H9 (cell line): Measurements from ENCODE around the gene SMG7. TPM values are rescaled to one million over a fixed set of nuclear protein-coding genes. Genes with fewer than 3 reads are reported as not detected.

ENCODE experiments used
- DNase-seq: peaks from one replicate; pipeline ENCODE4 v3.0.0-alpha.2; 2017
- H2AFZ ChIP-seq: one replicate; pipeline ENCODE4 v1.6.1; 2013; ENCODE audit warnings: mild to moderate bottlenecking, low read length, control low read depth, moderate library complexity
- H2AK5ac ChIP-seq: 2 replicates; pipeline ENCODE4 v1.6.1; 2013; ENCODE audit warnings: low read length, control low read depth, mixed read lengths; ENCODE audit not compliant: insufficient read length
- H2BK120ac ChIP-seq: one replicate; pipeline ENCODE4 v1.6.1; 2013; ENCODE audit warnings: low read depth, mild to moderate bottlenecking, low read length, control low read depth, inconsistent platforms; ENCODE audit not compliant: poor library complexity, severe bottlenecking
- H2BK12ac ChIP-seq: 2 replicates; pipeline ENCODE4 v1.6.1; 2013; ENCODE audit warnings: low read length, control low read depth, mixed read lengths, low read depth; ENCODE audit not compliant: insufficient read length
- H2BK15ac ChIP-seq: 2 replicates; pipeline ENCODE4 v1.6.1; 2013; ENCODE audit warnings: low read depth, low read length, control low read depth
- H2BK20ac ChIP-seq: one replicate; pipeline ENCODE4 v1.6.1; 2013; ENCODE audit warnings: low read depth, mild to moderate bottlenecking, low read length, control low read depth, inconsistent platforms; ENCODE audit not compliant: poor library complexity, severe bottlenecking
- H2BK5ac ChIP-seq: 2 replicates; pipeline ENCODE4 v1.6.1; 2013; ENCODE audit warnings: low read length, control low read depth, mixed read lengths; ENCODE audit not compliant: insufficient read length
- H3K14ac ChIP-seq: 2 replicates; pipeline ENCODE4 v1.6.1; 2013; ENCODE audit warnings: low read length, control low read depth; ENCODE audit not compliant: insufficient read depth
- H3K18ac ChIP-seq: 2 replicates; pipeline ENCODE4 v1.6.1; 2013; ENCODE audit warnings: low read depth, mild to moderate bottlenecking, mixed read lengths, low read length, control low read depth; ENCODE audit not compliant: insufficient read length
- H3K23ac ChIP-seq: 2 replicates; pipeline ENCODE4 v1.6.1; 2013; ENCODE audit warnings: low read length, control low read depth, mixed read lengths, low read depth; ENCODE audit not compliant: insufficient read length
- H3K23me2 ChIP-seq: 2 replicates; pipeline ENCODE4 v1.6.1; 2013; ENCODE audit warnings: low read depth, mild to moderate bottlenecking, mixed read lengths, low read length, control low read depth; ENCODE audit not compliant: insufficient read length, poor library complexity, severe bottlenecking
- H3K27ac ChIP-seq: 2 replicates; pipeline ENCODE4 v1.5.1; 2013; ENCODE audit warnings: low read length, control low read depth, mixed read lengths, low read depth; ENCODE audit not compliant: insufficient read length
- H3K27me3 ChIP-seq: 2 replicates; pipeline ENCODE4 v1.6.1; 2013; ENCODE audit warnings: low read length, control low read depth, inconsistent platforms; ENCODE audit not compliant: insufficient read depth
- H3K4ac ChIP-seq: 2 replicates; pipeline ENCODE4 v1.6.1; 2013; ENCODE audit warnings: low read depth, mild to moderate bottlenecking, control low read depth, inconsistent platforms, low read length, moderate library complexity
- H3K4me1 ChIP-seq: 2 replicates; pipeline ENCODE4 v1.6.1; 2013; ENCODE audit warnings: low read length, control low read depth, inconsistent platforms; ENCODE audit not compliant: insufficient read depth
- H3K4me2 ChIP-seq: 2 replicates; pipeline ENCODE4 v1.6.1; 2013; ENCODE audit warnings: low read length, control low read depth, mixed read lengths; ENCODE audit not compliant: insufficient read length, insufficient read depth
- H3K56ac ChIP-seq: 2 replicates; pipeline ENCODE4 v1.6.1; 2013; ENCODE audit warnings: low read depth, mild to moderate bottlenecking, mixed read lengths, low read length, control low read depth; ENCODE audit not compliant: insufficient read length
- H3K79me1 ChIP-seq: 2 replicates; pipeline ENCODE4 v1.6.1; 2013; ENCODE audit warnings: low read depth, mild to moderate bottlenecking, moderate library complexity, low read length, control low read depth, inconsistent platforms; ENCODE audit not compliant: insufficient read depth, poor library complexity, severe bottlenecking
- H3K79me2 ChIP-seq: 2 replicates; pipeline ENCODE4 v1.6.1; 2013; ENCODE audit warnings: low read length, control low read depth, inconsistent platforms; ENCODE audit not compliant: insufficient read depth
- H3K9ac ChIP-seq: 2 replicates; pipeline ENCODE4 v1.6.1; 2013; ENCODE audit warnings: low read length, control low read depth, mixed read lengths; ENCODE audit not compliant: insufficient read length; ENCODE audit errors: extremely low read depth
- H3K9me3 ChIP-seq: one replicate; pipeline ENCODE4 v1.6.1; 2013; ENCODE audit warnings: low read depth, low read length, inconsistent platforms; ENCODE audit not compliant: control insufficient read depth
- H3T11ph ChIP-seq: one replicate; pipeline ENCODE4 v1.6.1; 2013; ENCODE audit warnings: mild to moderate bottlenecking, low read length, control low read depth, inconsistent platforms
- H4K20me1 ChIP-seq: one replicate; pipeline ENCODE4 v1.6.1; 2013; ENCODE audit not compliant: control insufficient read depth, insufficient read length, insufficient read depth
- H4K5ac ChIP-seq: 2 replicates; pipeline ENCODE4 v1.6.1; 2013; ENCODE audit warnings: low read depth, mild to moderate bottlenecking, mixed read lengths, low read length, control low read depth; ENCODE audit not compliant: insufficient read length
- H4K8ac ChIP-seq: replicated peaks from 2 replicates; pipeline ENCODE4 v1.6.1; 2013; ENCODE audit warnings: low read length, control low read depth, mixed read lengths, low read depth; ENCODE audit not compliant: insufficient read length
- H4K91ac ChIP-seq: 2 replicates; pipeline ENCODE4 v1.6.1; 2013; ENCODE audit warnings: low read depth, mild to moderate bottlenecking, moderate library complexity, mixed read lengths, low read length, control low read depth; ENCODE audit not compliant: insufficient read length
- H3K27ac Mint-ChIP-seq, 3 experiments: 2 replicates in 2 of 3; 3 replicates in 1 of 3; pipeline ENCODE4 v1.8.0; 2020 to 2021; ENCODE audit warnings: mixed read lengths in 3 of 3, mild to moderate bottlenecking in 1 of 3, moderate library complexity in 1 of 3
- H3K27me3 Mint-ChIP-seq: 2 replicates; pipeline ENCODE4 v1.8.0; 2021; ENCODE audit warnings: low read depth, mild to moderate bottlenecking, moderate library complexity, mixed read lengths
- H3K36me3 Mint-ChIP-seq, 3 experiments: 2 replicates in 2 of 3; 3 replicates in 1 of 3; pipeline ENCODE4 v1.8.0; 2020 to 2021; ENCODE audit warnings: low read depth in 3 of 3, mixed read lengths in 3 of 3; ENCODE audit not compliant: insufficient read depth in 1 of 3
- H3K4me1 Mint-ChIP-seq, 2 experiments: 2 replicates each; pipeline ENCODE4 v1.8.0; 2020; ENCODE audit warnings: mixed read lengths in 2 of 2
- H3K4me3 Mint-ChIP-seq, 2 experiments: 2 replicates in 1 of 2; 3 replicates in 1 of 2; pipeline ENCODE4 v1.8.0; 2020 to 2021; ENCODE audit warnings: mild to moderate bottlenecking in 2 of 2, mixed read lengths in 2 of 2, moderate library complexity in 1 of 2
- H3K9me3 Mint-ChIP-seq, 2 experiments: 2 replicates in 1 of 2; 3 replicates in 1 of 2; pipeline ENCODE4 v1.8.0; 2020; ENCODE audit warnings: mild to moderate bottlenecking in 2 of 2, mixed read lengths in 2 of 2, moderate library complexity in 1 of 2
- WGBS: extraction: QIAGEN DNeasy Blood & Tissue Kit; methylation state at CpG from one replicate; pipeline ENCODE4 v1.1.7; 2013; ENCODE audit warnings: missing lambda C conversion rate, low lambda C conversion rate, mixed read lengths; ENCODE audit not compliant: insufficient read length; ENCODE audit errors: extremely low coverage; 5-methylcytosine and 5-hydroxymethylcytosine counted together
- total RNA-seq: library from RNA; stranded (reverse); gene quantifications from 2 replicates; pipeline ENCODE4 v1.2.1, GENCODE V29; 2021
- TF ChIP-seq, protein P1 (sequence below): fragments of 200-600 bp; sonication (generic); conservative IDR thresholded peaks from 3 replicates; pipeline ENCODE4 v1.8.0; 2021; ENCODE audit warnings: antibody characterized with exemption, mild to moderate bottlenecking

Gene SMG7
- total RNA-seq, 1 experiment from 2014 or later = 77.0 TPM

DNA sequence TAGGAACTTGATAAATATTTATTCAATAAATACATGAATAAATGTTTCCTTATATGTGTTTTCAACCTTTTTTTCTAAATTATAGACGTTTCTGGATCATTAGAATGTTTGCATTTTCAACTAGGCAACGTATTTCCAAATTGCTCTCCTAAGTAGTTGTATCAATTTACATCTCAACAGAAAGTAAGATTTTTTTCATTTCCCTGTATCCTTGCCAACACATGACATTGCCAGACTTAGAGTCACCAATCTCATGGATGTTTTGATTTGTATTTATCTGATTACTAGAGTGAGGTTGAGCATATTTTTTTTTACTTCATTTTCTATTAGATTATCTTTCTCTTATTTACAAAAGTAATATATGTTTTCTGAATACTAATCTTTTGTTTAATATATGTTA lies 22.2 kb upstream of the SMG7 start:
- Histone ChIP-seq H4K20me1 (no peaks in the 10 kb centered on the region), H2BK20ac (no peak overlapping the region), H3K79me2 (no peaks in the 10 kb centered on the region), H2BK120ac (no peak overlapping the region), H3K27me3 (no peaks in the 10 kb centered on the region), H2BK15ac (no peak overlapping the region), H3K79me1 (no peaks in the 10 kb centered on the region), H4K8ac (no peak overlapping the region), H3K23ac (no peak overlapping the region), H2BK5ac (no peak overlapping the region), H3K4me1 (no peaks in the 10 kb centered on the region), H4K5ac (no peak overlapping the region), H4K91ac (no peak overlapping the region), H2AFZ (no peak overlapping the region), H3K23me2 (no peaks in the 10 kb centered on the region), H3K14ac (no peak overlapping the region), H3K9me3 (no peaks in the 10 kb centered on the region), H2AK5ac (no peak overlapping the region), H3K18ac (no peak overlapping the region), H3K4ac (no peak overlapping the region), H3T11ph (no peak overlapping the region), H2BK12ac (no peak overlapping the region), H3K9ac (no peak overlapping the region), H3K27ac (no peak overlapping the region), H3K56ac (no peak overlapping the region), H3K4me2 (no peak overlapping the region)
- Mint-ChIP-seq H3K9me3 (no peaks in the 10 kb centered on the region), H3K27me3 (no peaks in the 10 kb centered on the region; the same call in 1 of the 2 replicates), H3K27ac (no peak overlapping the region), H3K36me3 (no peaks in the 10 kb centered on the region), H3K4me1 (0 out of 4 replicates have a peak, but pooled peaks cover 0 to 3% of the 10 kb centered on the region in 2 experiments), H3K4me3 (no peak overlapping the region)
- WGBS = no CpG with 5 or more reads among the region's 2 CpGs
- DNase-seq = no peak
- TF ChIP-seq, protein P1, sequence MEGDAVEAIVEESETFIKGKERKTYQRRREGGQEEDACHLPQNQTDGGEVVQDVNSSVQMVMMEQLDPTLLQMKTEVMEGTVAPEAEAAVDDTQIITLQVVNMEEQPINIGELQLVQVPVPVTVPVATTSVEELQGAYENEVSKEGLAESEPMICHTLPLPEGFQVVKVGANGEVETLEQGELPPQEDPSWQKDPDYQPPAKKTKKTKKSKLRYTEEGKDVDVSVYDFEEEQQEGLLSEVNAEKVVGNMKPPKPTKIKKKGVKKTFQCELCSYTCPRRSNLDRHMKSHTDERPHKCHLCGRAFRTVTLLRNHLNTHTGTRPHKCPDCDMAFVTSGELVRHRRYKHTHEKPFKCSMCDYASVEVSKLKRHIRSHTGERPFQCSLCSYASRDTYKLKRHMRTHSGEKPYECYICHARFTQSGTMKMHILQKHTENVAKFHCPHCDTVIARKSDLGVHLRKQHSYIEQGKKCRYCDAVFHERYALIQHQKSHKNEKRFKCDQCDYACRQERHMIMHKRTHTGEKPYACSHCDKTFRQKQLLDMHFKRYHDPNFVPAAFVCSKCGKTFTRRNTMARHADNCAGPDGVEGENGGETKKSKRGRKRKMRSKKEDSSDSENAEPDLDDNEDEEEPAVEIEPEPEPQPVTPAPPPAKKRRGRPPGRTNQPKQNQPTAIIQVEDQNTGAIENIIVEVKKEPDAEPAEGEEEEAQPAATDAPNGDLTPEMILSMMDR = no peak
